Upper lobe of left lung (tissue), 4 donors: ENCODE data around the gene TRPM8.
"Not testable (repeated sequence)": the region's sequence is repeated elsewhere in the genome, so short reads cannot be mapped to it uniquely, and the experiment has no call there.

Experiments
- CTCF ChIP-seq, 6 experiments: fragments of 450-650 bp in 4 of 6; fragments of 200-600 bp in 2 of 6; sonication (generic) in 2 of 6; IDR thresholded peaks; one replicate each; pipeline ENCODE4 v1.5.1; 2016 to 2019; ENCODE audit warnings: antibody characterized with exemption in 6 of 6
- EP300 ChIP-seq, 4 donors: sonication (generic); formaldehyde crosslinking; IDR thresholded peaks; one replicate each; pipeline ENCODE4 v1.5.1; 2017; ENCODE audit warnings: antibody characterized with exemption in 4 of 4, control low read depth in 2 of 4
- POLR2AphosphoS5 ChIP-seq, 2 donors: sonication (generic); formaldehyde crosslinking; IDR thresholded peaks; one replicate each; pipeline ENCODE4 v1.5.1; 2017; ENCODE audit warnings: antibody characterized with exemption in 2 of 2

DNA sequence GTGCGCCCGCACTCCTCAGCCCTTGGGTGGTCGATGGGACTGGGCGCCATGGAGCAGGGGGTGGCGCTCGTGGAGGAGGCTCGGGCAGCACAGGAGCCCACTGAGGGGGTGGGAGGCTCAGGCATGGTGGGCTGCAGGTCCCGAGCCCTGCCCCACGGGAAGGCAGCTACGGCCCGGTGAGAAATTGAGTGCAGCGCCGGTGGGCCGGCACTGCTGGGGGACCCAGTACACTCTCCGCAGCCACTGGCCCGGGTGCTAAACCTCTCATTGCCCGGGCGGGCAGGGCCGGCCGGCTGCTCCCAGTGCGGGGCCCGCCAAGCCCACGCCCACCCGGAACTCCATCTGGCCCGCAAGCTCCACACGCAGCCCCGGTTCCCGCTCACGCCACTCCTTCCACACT, 55.3 kb downstream of the TRPM8 start:
- TF ChIP-seq CTCF, EP300, POLR2AphosphoS5 (IDR thresholded peaks at IDR 0.05): not testable (repeated sequence)
